WTC11 (cell line): Measurements from ENCODE around the gene FAM107B. TPM values are rescaled to one million over a fixed set of nuclear protein-coding genes. Genes with fewer than 3 reads are reported as not detected.

ENCODE experiments used
- ATAC-seq: fragments of 200-7000 bp; cut with Tn5 transposase; 2 replicates; pipeline ENCODE4 v1.10.0; 2021; ENCODE audit warnings: mild to moderate bottlenecking, moderate library complexity
- CTCF ChIA-PET: fragments of 300-600 bp; sonication (Branson Sonifier 250); formaldehyde crosslinking; loops from one replicate; lab custom pipeline; 2021; ENCODE audit warnings: antibody characterized with exemption; lab: Charles Lee
- POLR2A ChIA-PET: fragments of 350-600 bp; sonication (Branson Sonifier 250); formaldehyde crosslinking; loops from one replicate; lab custom pipeline; 2021; ENCODE audit warnings: antibody characterized with exemption; lab: Charles Lee
- DNase-seq: peaks from one replicate; pipeline ENCODE4 v3.0.0; 2021; ENCODE audit warnings: low spot score
- H3K27ac Mint-ChIP-seq: 2 replicates; pipeline ENCODE4 v1.8.0; 2021; ENCODE audit warnings: mixed read lengths
- H3K27me3 Mint-ChIP-seq: 2 replicates; pipeline ENCODE4 v1.8.0; 2021; ENCODE audit warnings: low read depth, mild to moderate bottlenecking, moderate library complexity, mixed read lengths
- H3K36me3 Mint-ChIP-seq: 2 replicates; pipeline ENCODE4 v1.8.0; 2021; ENCODE audit warnings: mixed read lengths
- H3K4me1 Mint-ChIP-seq: 2 replicates; pipeline ENCODE4 v1.8.0; 2022; ENCODE audit warnings: mixed read lengths
- H3K4me3 Mint-ChIP-seq: 2 replicates; pipeline ENCODE4 v1.8.0; 2021; ENCODE audit warnings: mild to moderate bottlenecking, moderate library complexity, mixed read lengths
- H3K9me3 Mint-ChIP-seq: 2 replicates; pipeline ENCODE4 v1.8.0; 2021; ENCODE audit warnings: mixed read lengths
- ELF4 ChIP-seq: sonication (generic); formaldehyde crosslinking; IDR thresholded peaks from 2 replicates; pipeline ENCODE4 v1.8.1; 2022; ENCODE audit warnings: low read depth, mild to moderate bottlenecking, moderate library complexity, missing genetic modification reagents
- HMGA2 ChIP-seq: fragments of 250-450 bp; sonication (Bioruptor Pico); IDR thresholded peaks from 2 replicates; pipeline ENCODE4 v1.4.0; 2021; ENCODE audit warnings: mild to moderate bottlenecking, moderate library complexity
- IRF2 ChIP-seq: sonication (generic); formaldehyde crosslinking; IDR thresholded peaks from 2 replicates; pipeline ENCODE4 v1.8.0; 2022; ENCODE audit warnings: low read depth, missing genetic modification reagents, borderline replicate concordance
- JAZF1 ChIP-seq: fragments of 250-450 bp; sonication (Bioruptor Pico); IDR thresholded peaks from 2 replicates; pipeline ENCODE4 v1.9.0; 2021; ENCODE audit warnings: moderate library complexity, mild to moderate bottlenecking, inconsistent platforms
- JUN ChIP-seq: sonication (generic); formaldehyde crosslinking; IDR thresholded peaks from 2 replicates; pipeline ENCODE4 v1.8.0; 2023; ENCODE audit warnings: mild to moderate bottlenecking, missing genetic modification reagents
- MXD4 ChIP-seq: fragments of 250-450 bp; sonication (Bioruptor Pico); IDR thresholded peaks from 2 replicates; pipeline ENCODE4 v1.8.0; 2021; ENCODE audit warnings: mild to moderate bottlenecking, moderate library complexity, borderline replicate concordance
- NFYB ChIP-seq: sonication (generic); formaldehyde crosslinking; conservative IDR thresholded peaks from 2 replicates; pipeline ENCODE4 v1.8.0; 2022; ENCODE audit warnings: low read depth, missing genetic modification reagents
- RELA ChIP-seq: sonication (generic); formaldehyde crosslinking; IDR thresholded peaks from 2 replicates; pipeline ENCODE4 v1.8.1; 2022; ENCODE audit warnings: missing genetic modification reagents, mild to moderate bottlenecking, borderline replicate concordance
- SP1 ChIP-seq: sonication (generic); formaldehyde crosslinking; conservative IDR thresholded peaks from 2 replicates; pipeline ENCODE4 v1.8.1; 2022; ENCODE audit warnings: missing genetic modification reagents
- TCF7 ChIP-seq: sonication (generic); formaldehyde crosslinking; IDR thresholded peaks from 2 replicates; pipeline ENCODE4 v1.8.0; 2022; ENCODE audit warnings: mild to moderate bottlenecking, low read depth, missing genetic modification reagents, moderate library complexity
- ZBTB21 ChIP-seq: sonication (generic); formaldehyde crosslinking; IDR thresholded peaks from 2 replicates; pipeline ENCODE4 v1.8.1; 2023; ENCODE audit warnings: mild to moderate bottlenecking, missing genetic modification reagents, borderline replicate concordance
- ZNF138 ChIP-seq: sonication (generic); formaldehyde crosslinking; conservative IDR thresholded peaks from 2 replicates; pipeline ENCODE4 v1.8.1; 2022; ENCODE audit warnings: mild to moderate bottlenecking, moderate library complexity, missing genetic modification reagents
- ZNF219 ChIP-seq: sonication (generic); formaldehyde crosslinking; IDR thresholded peaks from 2 replicates; pipeline ENCODE4 v1.8.0; 2023; ENCODE audit warnings: missing genetic modification reagents, mild to moderate bottlenecking, borderline replicate concordance
- total RNA-seq: library from RNA; stranded (reverse); gene quantifications from 3 replicates; pipeline ENCODE4 v1.2.3, GENCODE V29; 2021
- TF ChIP-seq, protein P1 (sequence below): sonication (generic); formaldehyde crosslinking; IDR thresholded peaks from 2 replicates; pipeline ENCODE4 v1.8.0; 2022; ENCODE audit warnings: missing genetic modification reagents
- TF ChIP-seq, protein P2 (sequence below): fragments of 250-450 bp; sonication (Bioruptor Pico); IDR thresholded peaks from 2 replicates; pipeline ENCODE4 v2.1.2; 2022; ENCODE audit warnings: mild to moderate bottlenecking, moderate library complexity
- TF ChIP-seq, protein P3 (sequence below): sonication (generic); formaldehyde crosslinking; IDR thresholded peaks from 2 replicates; pipeline ENCODE4 v1.8.1; 2023; ENCODE audit warnings: mild to moderate bottlenecking, missing genetic modification reagents
- TF ChIP-seq, protein P4 (sequence below): fragments of 200-600 bp; IDR thresholded peaks from 2 replicates; pipeline ENCODE4 v1.8.0; 2022; ENCODE audit warnings: antibody characterized with exemption
- TF ChIP-seq, protein P5 (sequence below): sonication (generic); formaldehyde crosslinking; IDR thresholded peaks from 2 replicates; pipeline ENCODE4 v1.8.0; 2022; ENCODE audit warnings: mild to moderate bottlenecking, missing genetic modification reagents
- TF ChIP-seq, protein P6 (sequence below): sonication (generic); formaldehyde crosslinking; IDR thresholded peaks from 2 replicates; pipeline ENCODE4 v1.8.1; 2022; ENCODE audit warnings: mild to moderate bottlenecking, moderate library complexity, missing genetic modification reagents
- TF ChIP-seq, protein P7 (sequence below): fragments of 250-450 bp; sonication (Bioruptor Pico); conservative IDR thresholded peaks from 2 replicates; pipeline ENCODE4 v1.9.0; 2021; ENCODE audit warnings: mild to moderate bottlenecking

The FAM107B gene
- total RNA-seq, 1 experiment from 2014 or later: 22.4 TPM

DNA sequence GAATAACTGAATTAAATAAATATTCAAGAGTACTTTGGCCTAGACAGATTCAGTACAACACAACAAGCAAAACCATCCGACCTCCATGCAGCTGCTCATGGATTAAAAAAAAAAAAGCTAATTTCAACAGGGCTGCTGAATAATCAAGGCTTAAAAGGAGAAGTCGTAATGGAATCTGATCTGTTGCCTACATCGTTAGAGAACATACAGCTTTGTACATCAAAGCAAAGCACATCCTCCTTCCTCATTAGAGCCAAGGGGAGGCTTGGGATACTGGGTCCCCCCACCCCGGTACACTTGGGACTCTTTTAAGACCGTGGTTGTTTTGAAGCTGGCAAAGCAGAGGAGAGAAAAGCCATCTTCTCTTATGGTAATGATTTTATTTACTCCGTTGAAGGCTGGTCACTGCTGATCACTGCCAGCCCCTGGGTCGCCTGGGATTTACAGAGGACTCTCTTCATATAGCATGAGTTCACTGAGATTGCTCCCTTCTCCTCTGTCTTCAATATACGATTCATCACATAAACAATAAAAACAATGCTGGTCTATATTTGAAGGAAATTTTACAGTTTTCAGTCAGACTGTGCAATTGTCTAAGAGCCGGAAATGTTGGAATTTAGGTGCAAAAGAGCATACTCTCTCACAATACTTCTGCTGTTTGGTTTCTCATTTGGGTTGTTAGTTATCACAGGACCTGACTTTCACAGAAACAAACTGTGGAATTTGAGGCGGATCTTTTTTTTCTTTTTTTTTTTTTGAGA is 148.8 kb downstream of the FAM107B start:
- CTCF ChIA-PET: interaction anchor here (0.6 kb wide), 1 partner anchor 207 kb away, joined by 3 read pairs; no protein-coding TSS in a partner anchor

DNA sequence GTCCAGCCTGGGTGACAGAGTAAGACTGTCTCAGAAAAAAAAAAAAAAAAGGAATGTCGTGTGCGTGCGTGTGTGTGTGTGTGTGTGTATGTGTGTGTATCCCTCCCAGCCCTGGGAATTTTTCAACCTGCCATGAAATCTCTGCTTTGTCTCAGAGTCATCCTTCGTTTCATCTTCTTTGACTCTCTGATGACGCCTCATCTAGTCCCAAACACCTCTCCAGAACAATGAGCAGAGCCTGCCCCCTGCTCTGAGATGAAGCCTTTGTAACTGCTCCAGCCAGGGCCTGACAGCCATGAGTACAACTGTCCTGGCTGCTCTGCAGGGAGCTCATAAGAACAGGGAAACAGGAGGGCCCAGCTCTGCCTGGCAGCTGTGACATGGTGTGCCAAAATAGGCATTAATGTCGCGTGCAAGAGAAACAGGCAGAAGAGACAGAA is 149.5 kb downstream of the FAM107B start:
- no peaks in the 10 kb centered on the region for H3K9me3 Mint-ChIP-seq
- ATAC-seq: no peak
- H3K36me3 Mint-ChIP-seq: no peaks in the 10 kb centered on the region
- no peak overlapping the region for H3K4me3 Mint-ChIP-seq
- no peak overlapping the region for H3K27ac Mint-ChIP-seq
- POLR2A ChIA-PET: interaction anchor here (0.6 kb wide), 1 partner anchor 35 kb away, joined by 3 read pairs; no protein-coding TSS in a partner anchor
- no peaks in the 10 kb centered on the region for H3K27me3 Mint-ChIP-seq
- no peak for DNase-seq
- CTCF ChIA-PET: no interaction called here
- H3K4me1 Mint-ChIP-seq: peaks cover 8% of the 10 kb centered on the region; the same call in 1 of the 2 replicates
- no peak for TF ChIP-seq NFYB (CRISPR knock-in tag)
- TF ChIP-seq JAZF1: no peak
- no peak for TF ChIP-seq HMGA2 (CRISPR knock-in tag)
- TF ChIP-seq, protein P1, sequence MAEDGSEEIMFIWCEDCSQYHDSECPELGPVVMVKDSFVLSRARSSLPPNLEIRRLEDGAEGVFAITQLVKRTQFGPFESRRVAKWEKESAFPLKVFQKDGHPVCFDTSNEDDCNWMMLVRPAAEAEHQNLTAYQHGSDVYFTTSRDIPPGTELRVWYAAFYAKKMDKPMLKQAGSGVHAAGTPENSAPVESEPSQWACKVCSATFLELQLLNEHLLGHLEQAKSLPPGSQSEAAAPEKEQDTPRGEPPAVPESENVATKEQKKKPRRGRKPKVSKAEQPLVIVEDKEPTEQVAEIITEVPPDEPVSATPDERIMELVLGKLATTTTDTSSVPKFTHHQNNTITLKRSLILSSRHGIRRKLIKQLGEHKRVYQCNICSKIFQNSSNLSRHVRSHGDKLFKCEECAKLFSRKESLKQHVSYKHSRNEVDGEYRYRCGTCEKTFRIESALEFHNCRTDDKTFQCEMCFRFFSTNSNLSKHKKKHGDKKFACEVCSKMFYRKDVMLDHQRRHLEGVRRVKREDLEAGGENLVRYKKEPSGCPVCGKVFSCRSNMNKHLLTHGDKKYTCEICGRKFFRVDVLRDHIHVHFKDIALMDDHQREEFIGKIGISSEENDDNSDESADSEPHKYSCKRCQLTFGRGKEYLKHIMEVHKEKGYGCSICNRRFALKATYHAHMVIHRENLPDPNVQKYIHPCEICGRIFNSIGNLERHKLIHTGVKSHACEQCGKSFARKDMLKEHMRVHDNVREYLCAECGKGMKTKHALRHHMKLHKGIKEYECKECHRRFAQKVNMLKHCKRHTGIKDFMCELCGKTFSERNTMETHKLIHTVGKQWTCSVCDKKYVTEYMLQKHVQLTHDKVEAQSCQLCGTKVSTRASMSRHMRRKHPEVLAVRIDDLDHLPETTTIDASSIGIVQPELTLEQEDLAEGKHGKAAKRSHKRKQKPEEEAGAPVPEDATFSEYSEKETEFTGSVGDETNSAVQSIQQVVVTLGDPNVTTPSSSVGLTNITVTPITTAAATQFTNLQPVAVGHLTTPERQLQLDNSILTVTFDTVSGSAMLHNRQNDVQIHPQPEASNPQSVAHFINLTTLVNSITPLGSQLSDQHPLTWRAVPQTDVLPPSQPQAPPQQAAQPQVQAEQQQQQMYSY (CRISPR knock-in tag): no peak
- TF ChIP-seq, protein P2, sequence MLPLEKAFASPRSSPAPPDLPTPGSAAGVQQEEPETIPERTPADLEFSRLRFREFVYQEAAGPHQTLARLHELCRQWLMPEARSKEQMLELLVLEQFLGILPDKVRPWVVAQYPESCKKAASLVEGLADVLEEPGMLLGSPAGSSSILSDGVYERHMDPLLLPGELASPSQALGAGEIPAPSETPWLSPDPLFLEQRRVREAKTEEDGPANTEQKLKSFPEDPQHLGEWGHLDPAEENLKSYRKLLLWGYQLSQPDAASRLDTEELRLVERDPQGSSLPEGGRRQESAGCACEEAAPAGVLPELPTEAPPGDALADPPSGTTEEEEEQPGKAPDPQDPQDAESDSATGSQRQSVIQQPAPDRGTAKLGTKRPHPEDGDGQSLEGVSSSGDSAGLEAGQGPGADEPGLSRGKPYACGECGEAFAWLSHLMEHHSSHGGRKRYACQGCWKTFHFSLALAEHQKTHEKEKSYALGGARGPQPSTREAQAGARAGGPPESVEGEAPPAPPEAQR: no peak
- no peak for TF ChIP-seq IRF2 (CRISPR knock-in tag)
- TF ChIP-seq, protein P3, sequence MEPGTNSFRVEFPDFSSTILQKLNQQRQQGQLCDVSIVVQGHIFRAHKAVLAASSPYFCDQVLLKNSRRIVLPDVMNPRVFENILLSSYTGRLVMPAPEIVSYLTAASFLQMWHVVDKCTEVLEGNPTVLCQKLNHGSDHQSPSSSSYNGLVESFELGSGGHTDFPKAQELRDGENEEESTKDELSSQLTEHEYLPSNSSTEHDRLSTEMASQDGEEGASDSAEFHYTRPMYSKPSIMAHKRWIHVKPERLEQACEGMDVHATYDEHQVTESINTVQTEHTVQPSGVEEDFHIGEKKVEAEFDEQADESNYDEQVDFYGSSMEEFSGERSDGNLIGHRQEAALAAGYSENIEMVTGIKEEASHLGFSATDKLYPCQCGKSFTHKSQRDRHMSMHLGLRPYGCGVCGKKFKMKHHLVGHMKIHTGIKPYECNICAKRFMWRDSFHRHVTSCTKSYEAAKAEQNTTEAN: no peak
- no peak for TF ChIP-seq ZNF138 (CRISPR knock-in tag)
- TF ChIP-seq, protein P4, sequence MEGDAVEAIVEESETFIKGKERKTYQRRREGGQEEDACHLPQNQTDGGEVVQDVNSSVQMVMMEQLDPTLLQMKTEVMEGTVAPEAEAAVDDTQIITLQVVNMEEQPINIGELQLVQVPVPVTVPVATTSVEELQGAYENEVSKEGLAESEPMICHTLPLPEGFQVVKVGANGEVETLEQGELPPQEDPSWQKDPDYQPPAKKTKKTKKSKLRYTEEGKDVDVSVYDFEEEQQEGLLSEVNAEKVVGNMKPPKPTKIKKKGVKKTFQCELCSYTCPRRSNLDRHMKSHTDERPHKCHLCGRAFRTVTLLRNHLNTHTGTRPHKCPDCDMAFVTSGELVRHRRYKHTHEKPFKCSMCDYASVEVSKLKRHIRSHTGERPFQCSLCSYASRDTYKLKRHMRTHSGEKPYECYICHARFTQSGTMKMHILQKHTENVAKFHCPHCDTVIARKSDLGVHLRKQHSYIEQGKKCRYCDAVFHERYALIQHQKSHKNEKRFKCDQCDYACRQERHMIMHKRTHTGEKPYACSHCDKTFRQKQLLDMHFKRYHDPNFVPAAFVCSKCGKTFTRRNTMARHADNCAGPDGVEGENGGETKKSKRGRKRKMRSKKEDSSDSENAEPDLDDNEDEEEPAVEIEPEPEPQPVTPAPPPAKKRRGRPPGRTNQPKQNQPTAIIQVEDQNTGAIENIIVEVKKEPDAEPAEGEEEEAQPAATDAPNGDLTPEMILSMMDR: no peak
- TF ChIP-seq, protein P5, sequence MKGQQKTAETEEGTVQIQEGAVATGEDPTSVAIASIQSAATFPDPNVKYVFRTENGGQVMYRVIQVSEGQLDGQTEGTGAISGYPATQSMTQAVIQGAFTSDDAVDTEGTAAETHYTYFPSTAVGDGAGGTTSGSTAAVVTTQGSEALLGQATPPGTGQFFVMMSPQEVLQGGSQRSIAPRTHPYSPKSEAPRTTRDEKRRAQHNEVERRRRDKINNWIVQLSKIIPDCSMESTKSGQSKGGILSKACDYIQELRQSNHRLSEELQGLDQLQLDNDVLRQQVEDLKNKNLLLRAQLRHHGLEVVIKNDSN (CRISPR knock-in tag): no peak
- TF ChIP-seq JUN (CRISPR knock-in tag): no peak
- TF ChIP-seq TCF7 (CRISPR knock-in tag): no peak
- TF ChIP-seq ZBTB21 (CRISPR knock-in tag): no peak
- TF ChIP-seq, protein P6, sequence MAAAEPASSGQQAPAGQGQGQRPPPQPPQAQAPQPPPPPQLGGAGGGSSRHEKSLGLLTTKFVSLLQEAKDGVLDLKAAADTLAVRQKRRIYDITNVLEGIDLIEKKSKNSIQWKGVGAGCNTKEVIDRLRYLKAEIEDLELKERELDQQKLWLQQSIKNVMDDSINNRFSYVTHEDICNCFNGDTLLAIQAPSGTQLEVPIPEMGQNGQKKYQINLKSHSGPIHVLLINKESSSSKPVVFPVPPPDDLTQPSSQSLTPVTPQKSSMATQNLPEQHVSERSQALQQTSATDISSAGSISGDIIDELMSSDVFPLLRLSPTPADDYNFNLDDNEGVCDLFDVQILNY (CRISPR knock-in tag): no peak
- no peak for TF ChIP-seq ZNF219 (CRISPR knock-in tag)

More for the DNA sequence above, 148.8 kb downstream of the FAM107B start:
- POLR2A ChIA-PET: interaction anchor here (0.6 kb wide), 1 partner anchor 35 kb away, joined by 3 read pairs; no protein-coding TSS in a partner anchor
- no peaks in the 10 kb centered on the region for H3K27me3 Mint-ChIP-seq
- DNase-seq (no peak), ATAC-seq (no peak)
- H3K27ac Mint-ChIP-seq: no peak overlapping the region
- H3K9me3 Mint-ChIP-seq: no peaks in the 10 kb centered on the region
- no peaks in the 10 kb centered on the region for H3K36me3 Mint-ChIP-seq
- H3K4me1 Mint-ChIP-seq: peaks cover 8% of the 10 kb centered on the region; the same call in 1 of the 2 replicates
- TF ChIP-seq TCF7 (CRISPR knock-in tag) (no peak), SP1 (CRISPR knock-in tag) (no peak), MXD4 (CRISPR knock-in tag) (no peak), RELA (CRISPR knock-in tag) (no peak), ELF4 (CRISPR knock-in tag) (no peak), NFYB (CRISPR knock-in tag) (no peak)
- TF ChIP-seq, protein P7, sequence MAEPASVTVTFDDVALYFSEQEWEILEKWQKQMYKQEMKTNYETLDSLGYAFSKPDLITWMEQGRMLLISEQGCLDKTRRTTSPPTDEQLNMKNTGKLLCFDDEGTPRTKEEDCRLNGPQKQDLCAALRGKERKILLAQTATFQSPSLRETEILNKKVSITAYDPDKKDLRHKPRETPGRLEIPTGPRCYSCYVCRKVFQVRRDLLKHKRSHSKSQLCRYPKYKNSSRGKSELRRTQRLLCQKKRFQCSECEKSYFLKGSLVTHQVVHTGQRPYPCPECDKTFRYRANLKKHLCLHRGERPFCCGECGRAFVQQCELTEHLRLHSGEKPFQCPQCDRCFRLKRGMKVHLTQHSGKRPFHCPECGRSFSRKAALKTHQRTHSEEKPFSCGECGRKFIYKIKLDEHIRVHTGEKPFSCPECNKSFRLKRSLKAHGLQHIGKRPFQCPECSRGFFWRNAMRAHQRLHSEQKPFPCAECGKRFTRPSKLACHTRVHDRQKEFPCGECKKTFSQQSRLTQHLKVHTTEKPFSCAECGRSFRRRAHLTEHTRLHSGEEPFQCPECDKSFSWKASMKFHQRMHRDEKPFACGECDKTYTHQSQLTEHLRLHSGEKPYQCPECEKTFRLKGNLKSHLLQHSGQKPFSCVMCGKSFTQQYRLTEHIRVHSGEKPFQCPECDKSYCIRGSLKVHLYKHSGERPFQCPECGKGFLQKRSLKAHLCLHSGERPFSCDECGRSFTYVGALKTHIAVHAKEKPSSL: no peak
- TF ChIP-seq, protein P6 (CRISPR knock-in tag): no peak
- H3K4me3 Mint-ChIP-seq: no peak overlapping the region
